ENCODE measurements around the gene PPP1R11.
"Not testable (repeated sequence)": the region's sequence is repeated elsewhere in the genome, so short reads cannot be mapped to it uniquely, and the experiment has no call there.

DNA sequence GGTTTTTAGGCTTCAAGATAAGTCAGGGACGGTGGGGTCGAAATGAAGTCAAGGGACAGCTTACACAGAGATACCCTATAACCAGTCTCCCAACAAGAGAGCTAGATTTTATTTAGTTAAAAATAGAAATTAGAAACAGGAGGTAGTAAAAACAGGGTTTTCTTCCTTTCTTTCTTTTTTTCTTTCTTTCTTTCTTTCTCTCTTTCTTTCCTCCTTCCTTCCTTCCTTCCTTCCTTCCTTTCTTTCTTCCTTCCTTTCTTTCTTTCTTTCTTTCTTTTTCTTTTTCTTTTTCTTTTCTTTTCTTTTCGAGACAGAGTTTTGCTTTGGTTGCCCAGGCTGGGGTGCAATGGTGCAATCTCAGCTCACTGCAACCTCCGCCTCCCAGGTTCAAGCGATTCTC is 51.7 kb downstream of the PPP1R11 start:
- TF ChIP-seq CHD1 (IDR thresholded peaks at IDR 0.05; ENCODE audit: low read depth, low read length); USF2 (IDR thresholded peaks at IDR 0.05; ENCODE audit: low read depth, low read length); POLR2A (IDR thresholded peaks at IDR 0.05; ENCODE audit: low read depth, low read length); NFE2L2 (IDR thresholded peaks at IDR 0.05; ENCODE audit: low read depth, low read length); RAD21 (IDR thresholded peaks at IDR 0.05; ENCODE audit: low read length); RFX5 (IDR thresholded peaks at IDR 0.05; ENCODE audit: low read depth, low read length); MXI1 (IDR thresholded peaks at IDR 0.05; ENCODE audit: borderline replicate concordance, low read depth, low read length); RCOR1 (IDR thresholded peaks at IDR 0.05; ENCODE audit: insufficient replicate concordance, low read length); ELK1 (IDR thresholded peaks at IDR 0.05; ENCODE audit: borderline replicate concordance, low read depth, low read length); BHLHE40 (IDR thresholded peaks at IDR 0.05; ENCODE audit: low read depth, low read length): not testable (repeated sequence)
- TF ChIP-seq, protein P1, sequence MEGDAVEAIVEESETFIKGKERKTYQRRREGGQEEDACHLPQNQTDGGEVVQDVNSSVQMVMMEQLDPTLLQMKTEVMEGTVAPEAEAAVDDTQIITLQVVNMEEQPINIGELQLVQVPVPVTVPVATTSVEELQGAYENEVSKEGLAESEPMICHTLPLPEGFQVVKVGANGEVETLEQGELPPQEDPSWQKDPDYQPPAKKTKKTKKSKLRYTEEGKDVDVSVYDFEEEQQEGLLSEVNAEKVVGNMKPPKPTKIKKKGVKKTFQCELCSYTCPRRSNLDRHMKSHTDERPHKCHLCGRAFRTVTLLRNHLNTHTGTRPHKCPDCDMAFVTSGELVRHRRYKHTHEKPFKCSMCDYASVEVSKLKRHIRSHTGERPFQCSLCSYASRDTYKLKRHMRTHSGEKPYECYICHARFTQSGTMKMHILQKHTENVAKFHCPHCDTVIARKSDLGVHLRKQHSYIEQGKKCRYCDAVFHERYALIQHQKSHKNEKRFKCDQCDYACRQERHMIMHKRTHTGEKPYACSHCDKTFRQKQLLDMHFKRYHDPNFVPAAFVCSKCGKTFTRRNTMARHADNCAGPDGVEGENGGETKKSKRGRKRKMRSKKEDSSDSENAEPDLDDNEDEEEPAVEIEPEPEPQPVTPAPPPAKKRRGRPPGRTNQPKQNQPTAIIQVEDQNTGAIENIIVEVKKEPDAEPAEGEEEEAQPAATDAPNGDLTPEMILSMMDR (conservative IDR thresholded peaks at IDR 0.05; ENCODE audit: low read depth, low read length): not testable (repeated sequence)

Data from IMR-90 (cell line).